Gastroesophageal sphincter (tissue), 4 donors: ENCODE measurements around the gene EMILIN1. TPM values are rescaled to one million over a fixed set of nuclear protein-coding genes. Genes with fewer than 3 reads are reported as not detected.

Source experiments
- ATAC-seq: fragments of 150-250 bp; one replicate; pipeline ENCODE4 v1.9.1; 2016; ENCODE audit warnings: mild to moderate bottlenecking, moderate library complexity
- H3K27ac ChIP-seq, 4 donors: fragments of 200-600 bp; sonication (generic) in 3 of 4; 1 replicate in 3 of 4; 2 replicates in 1 of 4; pipeline ENCODE4 v1.5.1; 2016 to 2019
- H3K27me3 ChIP-seq: fragments of 200-600 bp; sonication (generic); one replicate; pipeline ENCODE4 v1.5.1; 2019
- H3K36me3 ChIP-seq, 2 donors: fragments of 200-600 bp; sonication (generic); one replicate each; pipeline ENCODE4 v1.5.1; 2019; ENCODE audit warnings: control low read depth in 1 of 2
- H3K4me1 ChIP-seq, 3 donors: fragments of 200-600 bp; sonication (generic); 1 replicate in 2 of 3; 2 replicates in 1 of 3; pipeline ENCODE4 v1.5.1; 2016 to 2019; ENCODE audit warnings: control low read depth in 2 of 3
- H3K4me3 ChIP-seq, 2 donors: fragments of 200-600 bp; sonication (generic); one replicate each; pipeline ENCODE4 v1.5.1; 2019; ENCODE audit warnings: mild to moderate bottlenecking in 1 of 2, moderate library complexity in 1 of 2
- H3K9me3 ChIP-seq, 3 donors: fragments of 200-600 bp; sonication (generic); one replicate each; pipeline ENCODE4 v1.5.1; 2017 to 2019; ENCODE audit warnings: control low read depth in 2 of 3
- EP300 ChIP-seq: sonication (generic); formaldehyde crosslinking; IDR thresholded peaks from one replicate; pipeline ENCODE4 v1.6.1; 2017; ENCODE audit warnings: antibody characterized with exemption, mild to moderate bottlenecking
- POLR2A ChIP-seq, 2 donors: fragments of 450-650 bp; IDR thresholded peaks; one replicate each; pipeline ENCODE4 v1.6.1; 2017; ENCODE audit warnings: antibody characterized with exemption in 2 of 2, mild to moderate bottlenecking in 2 of 2, moderate library complexity in 1 of 2
- POLR2AphosphoS5 ChIP-seq: sonication (generic); formaldehyde crosslinking; IDR thresholded peaks from one replicate; pipeline ENCODE4 v1.6.1; 2017; ENCODE audit warnings: antibody characterized with exemption
- WGBS, 2 donors: methylation state at CpG; one replicate each; pipeline ENCODE4 v1.1.5; 2018; ENCODE audit warnings: low coverage in 1 of 2; 5-methylcytosine and 5-hydroxymethylcytosine counted together
- total RNA-seq, 4 donors: library from RNA; depleted of rRNA; stranded (reverse); fragments of >200 nt; gene quantifications; one replicate each; pipeline ENCODE4 v1.1.0, GENCODE V29; 2016
- TF ChIP-seq, protein P1 (sequence below), 4 experiments: fragments of 200-600 bp in 2 of 4; fragments of 450-650 bp in 2 of 4; sonication (generic) in 1 of 4; IDR thresholded peaks; one replicate each; pipeline ENCODE4 v1.5.1; 2017 to 2019; ENCODE audit warnings: antibody characterized with exemption in 4 of 4, mild to moderate bottlenecking in 2 of 4, moderate library complexity in 2 of 4

Gene EMILIN1
- total RNA-seq, 4 donors from 2014 or later, result 94.1 to 257 (median 174) TPM

DNA sequence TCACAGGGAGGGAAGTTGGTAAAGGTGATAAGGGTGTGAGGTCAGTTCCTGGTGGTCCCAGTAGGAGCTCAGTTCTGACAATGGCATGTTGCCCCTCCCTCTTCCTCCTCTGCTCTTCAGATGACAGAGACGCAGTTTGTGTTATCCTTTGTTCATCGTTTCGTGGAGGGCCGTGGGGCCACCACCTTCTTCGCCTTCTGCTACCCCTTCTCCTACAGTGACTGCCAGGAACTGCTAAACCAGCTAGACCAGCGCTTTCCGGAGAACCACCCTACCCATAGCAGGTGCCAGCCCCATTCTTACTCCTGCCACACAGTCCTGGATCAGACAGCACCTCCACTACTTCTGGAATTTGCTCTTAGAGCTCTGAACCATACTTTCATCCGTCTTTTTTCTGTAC, 24.6 kb upstream of the EMILIN1 start:
- WGBS, 2 donors, result 80 to 85% methylated on average over 7 to 8 of the region's 8 CpGs
- H3K36me3 ChIP-seq, result peaks cover 0 to 60% of the 10 kb centered on the region in 2 donors

DNA sequence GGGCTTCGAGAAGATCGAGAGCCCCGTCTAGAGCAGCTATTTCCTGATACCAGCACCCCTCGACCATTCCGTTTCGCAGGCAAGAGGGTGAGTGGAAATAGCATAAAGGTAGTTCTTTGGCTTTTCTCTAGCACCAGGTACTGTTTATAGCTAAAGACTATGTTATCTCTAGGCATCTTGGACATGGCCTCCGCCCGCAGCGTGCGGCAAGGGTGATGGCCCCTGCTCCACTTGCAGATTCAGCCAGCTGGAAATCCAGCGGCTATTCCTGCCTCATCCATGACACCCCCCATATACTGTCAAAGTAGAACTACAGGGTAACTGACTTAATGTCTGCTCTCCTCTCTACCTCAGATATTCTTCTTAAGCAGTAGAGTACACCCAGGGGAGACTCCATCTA, 23.7 kb upstream of the EMILIN1 start:
- WGBS, 2 donors, result 92 to 100% methylated on average over 1 to 5 of the region's 11 CpGs
- Histone ChIP-seq H3K4me1 (peaks cover 0 to 22% (median 9%) of the 10 kb centered on the region in 3 donors), H3K27ac (no peak overlapping the region), H3K4me3 (no peak overlapping the region), H3K27me3 (no peaks in the 10 kb centered on the region), H3K9me3 (no peaks in the 10 kb centered on the region), H3K36me3 (peaks cover 0 to 70% of the 10 kb centered on the region in 2 donors)
- TF ChIP-seq, protein P1, sequence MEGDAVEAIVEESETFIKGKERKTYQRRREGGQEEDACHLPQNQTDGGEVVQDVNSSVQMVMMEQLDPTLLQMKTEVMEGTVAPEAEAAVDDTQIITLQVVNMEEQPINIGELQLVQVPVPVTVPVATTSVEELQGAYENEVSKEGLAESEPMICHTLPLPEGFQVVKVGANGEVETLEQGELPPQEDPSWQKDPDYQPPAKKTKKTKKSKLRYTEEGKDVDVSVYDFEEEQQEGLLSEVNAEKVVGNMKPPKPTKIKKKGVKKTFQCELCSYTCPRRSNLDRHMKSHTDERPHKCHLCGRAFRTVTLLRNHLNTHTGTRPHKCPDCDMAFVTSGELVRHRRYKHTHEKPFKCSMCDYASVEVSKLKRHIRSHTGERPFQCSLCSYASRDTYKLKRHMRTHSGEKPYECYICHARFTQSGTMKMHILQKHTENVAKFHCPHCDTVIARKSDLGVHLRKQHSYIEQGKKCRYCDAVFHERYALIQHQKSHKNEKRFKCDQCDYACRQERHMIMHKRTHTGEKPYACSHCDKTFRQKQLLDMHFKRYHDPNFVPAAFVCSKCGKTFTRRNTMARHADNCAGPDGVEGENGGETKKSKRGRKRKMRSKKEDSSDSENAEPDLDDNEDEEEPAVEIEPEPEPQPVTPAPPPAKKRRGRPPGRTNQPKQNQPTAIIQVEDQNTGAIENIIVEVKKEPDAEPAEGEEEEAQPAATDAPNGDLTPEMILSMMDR (IDR thresholded peaks at IDR 0.05), result no peak
- no peak for TF ChIP-seq POLR2A (IDR thresholded peaks at IDR 0.05)
- no peak for TF ChIP-seq EP300
- TF ChIP-seq POLR2AphosphoS5, result no peak
- ATAC-seq, result no peak

More for the DNA sequence above, 24.6 kb upstream of the EMILIN1 start:
- peaks cover 0 to 30% (median 15%) of the 10 kb centered on the region in 3 donors for H3K4me1 ChIP-seq
- no peak for ATAC-seq
- no peaks in the 10 kb centered on the region for H3K9me3 ChIP-seq
- H3K4me3 ChIP-seq, result no peak overlapping the region
- H3K27me3 ChIP-seq, result no peaks in the 10 kb centered on the region
- H3K27ac ChIP-seq, result no peak overlapping the region
- no peak for TF ChIP-seq POLR2A (IDR thresholded peaks at IDR 0.05)
- no peak for TF ChIP-seq EP300

DNA sequence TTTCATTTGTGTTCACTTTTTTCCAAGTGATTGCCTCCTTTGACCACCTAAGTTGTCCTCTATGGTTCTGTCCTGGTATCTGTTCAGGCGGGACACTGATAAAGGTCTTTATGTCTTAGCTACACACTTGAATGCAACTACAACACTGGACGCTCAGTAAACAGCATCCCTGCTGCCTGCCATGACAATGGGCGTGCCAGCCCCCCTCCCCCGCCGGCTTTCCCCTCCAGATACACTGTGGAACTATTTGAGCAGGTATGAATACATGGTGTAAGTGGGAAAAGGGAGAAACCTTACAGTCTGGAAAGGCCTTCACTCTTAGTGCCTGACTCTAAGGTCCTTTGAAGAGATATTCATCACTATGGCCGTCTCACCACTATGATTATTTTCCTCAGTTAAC, 21.2 kb upstream of the EMILIN1 start:
- no peak for ATAC-seq
- Histone ChIP-seq H3K4me3 (no peak overlapping the region), H3K36me3 (peaks cover 0 to 83% of the 10 kb centered on the region in 2 donors), H3K9me3 (no peaks in the 10 kb centered on the region), H3K27ac (no peak overlapping the region), H3K27me3 (no peaks in the 10 kb centered on the region), H3K4me1 (peaks cover 0 to 9% (median 6%) of the 10 kb centered on the region in 3 donors)
- 72 to 87% methylated on average over 3 to 5 of the region's 6 CpGs for WGBS, 2 donors
- TF ChIP-seq EP300 (no peak), POLR2A (IDR thresholded peaks at IDR 0.05) (no peak), POLR2AphosphoS5 (no peak)
- TF ChIP-seq, protein P1 (IDR thresholded peaks at IDR 0.05), result no peak

DNA sequence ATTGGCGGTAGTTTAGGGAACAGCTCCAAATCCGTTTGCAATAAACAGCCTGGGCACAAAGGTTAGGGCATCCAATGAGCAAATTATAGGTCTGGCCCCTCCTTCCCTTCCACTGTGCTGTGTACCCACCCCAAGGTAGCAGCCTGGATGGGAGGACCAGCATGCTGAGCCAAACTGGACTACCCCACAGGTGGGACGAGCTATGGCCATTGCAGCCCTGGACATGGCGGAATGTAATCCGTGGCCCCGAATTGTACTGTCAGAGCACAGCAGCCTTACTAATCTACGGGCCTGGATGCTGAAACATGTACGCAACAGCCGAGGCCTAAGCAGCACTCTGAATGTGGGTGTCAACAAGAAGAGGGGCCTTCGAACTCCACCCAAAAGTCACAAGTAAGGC, 20.2 kb upstream of the EMILIN1 start:
- no peaks in the 10 kb centered on the region for H3K4me1 ChIP-seq
- H3K4me3 ChIP-seq, result no peak overlapping the region
- peaks cover 0 to 78% of the 10 kb centered on the region in 2 donors for H3K36me3 ChIP-seq
- no peaks in the 10 kb centered on the region for H3K27me3 ChIP-seq
- WGBS, 2 donors, result 69 to 80% methylated on average over 2 to 3 of the region's 10 CpGs
- H3K27ac ChIP-seq, result no peak overlapping the region
- no peak for ATAC-seq
- TF ChIP-seq POLR2A (IDR thresholded peaks at IDR 0.05) (no peak), POLR2AphosphoS5 (no peak), EP300 (no peak)
- TF ChIP-seq, protein P1 (IDR thresholded peaks at IDR 0.05), result no peak
- no peaks in the 10 kb centered on the region for H3K9me3 ChIP-seq

DNA sequence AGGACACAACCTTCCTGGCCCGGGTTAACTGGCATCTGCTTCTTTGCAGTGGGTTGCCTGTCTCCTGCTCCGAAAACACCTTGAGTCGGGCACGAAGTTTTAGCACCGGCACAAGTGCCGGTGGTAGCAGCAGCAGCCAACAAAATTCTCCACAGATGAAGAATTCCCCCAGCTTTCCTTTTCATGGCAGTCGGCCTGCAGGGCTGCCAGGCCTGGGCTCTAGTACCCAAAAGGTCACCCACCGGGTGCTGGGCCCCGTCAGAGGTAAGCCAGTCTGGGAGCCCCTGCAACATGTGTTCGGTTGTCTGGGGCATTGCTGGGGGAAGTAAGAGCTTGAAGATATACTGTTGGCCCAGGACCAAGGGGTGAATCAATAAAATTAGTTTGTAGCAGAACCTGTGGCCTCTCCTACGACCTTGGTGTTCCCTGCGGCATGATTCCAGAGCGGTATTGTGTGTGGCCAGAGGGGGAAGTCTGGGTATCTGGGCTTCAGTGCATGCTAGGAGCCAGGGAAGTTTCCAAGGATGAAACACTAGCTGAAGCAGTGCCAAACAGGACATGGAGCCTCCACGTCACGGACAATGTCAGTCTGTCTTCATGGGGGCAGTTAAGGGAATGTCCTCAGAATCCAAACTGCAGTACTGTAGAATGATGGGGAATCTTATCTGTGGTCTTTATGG, 19.1 kb upstream of the EMILIN1 start:
- WGBS, 2 donors, result 50% methylated on average over 3 of the region's 15 CpGs; no CpG with 5 or more reads in 1 of the 2 donors
- no peak for ATAC-seq
- Histone ChIP-seq H3K36me3 (peaks cover 0 to 67% of the 10 kb centered on the region in 2 donors), H3K27ac (peak overlapping the region in 1 of 4 donors; percentile 0), H3K27me3 (no peaks in the 10 kb centered on the region), H3K4me1 (peaks cover 0 to 6% (median 0%) of the 10 kb centered on the region in 3 donors), H3K4me3 (no peak overlapping the region), H3K9me3 (no peaks in the 10 kb centered on the region)
- TF ChIP-seq, protein P1 (IDR thresholded peaks at IDR 0.05), result no peak
- TF ChIP-seq POLR2AphosphoS5 (no peak), EP300 (no peak), POLR2A (IDR thresholded peaks at IDR 0.05) (no peak)
